OCI-LY1 (cell line): ENCODE measurements around the gene PRG2.

Experiments
- CTCF ChIP-seq: fragments of 200-600 bp; sonication (generic), shearing (Covaris generic); IDR thresholded peaks from 2 replicates; pipeline ENCODE4 v1.5.1; 2017; ENCODE audit warnings: mild to moderate bottlenecking, antibody characterized with exemption, low read length, moderate library complexity, mixed read lengths
- EZH2 ChIP-seq: fragments of 200-600 bp; sonication (generic), shearing (Covaris generic); IDR thresholded peaks from 2 replicates; pipeline ENCODE4 v1.8.0; 2017; ENCODE audit warnings: borderline replicate concordance, mixed run types, mild to moderate bottlenecking, antibody characterized with exemption, low read length, moderate library complexity, mixed read lengths

GRCh38 chr11:57424792-57425564 is 34.5 kb upstream of the PRG2 start:
- TF ChIP-seq CTCF: no peak
- no peak for TF ChIP-seq EZH2
